Measurements from ENCODE around the gene KRT77.

The KRT77 gene

DNA sequence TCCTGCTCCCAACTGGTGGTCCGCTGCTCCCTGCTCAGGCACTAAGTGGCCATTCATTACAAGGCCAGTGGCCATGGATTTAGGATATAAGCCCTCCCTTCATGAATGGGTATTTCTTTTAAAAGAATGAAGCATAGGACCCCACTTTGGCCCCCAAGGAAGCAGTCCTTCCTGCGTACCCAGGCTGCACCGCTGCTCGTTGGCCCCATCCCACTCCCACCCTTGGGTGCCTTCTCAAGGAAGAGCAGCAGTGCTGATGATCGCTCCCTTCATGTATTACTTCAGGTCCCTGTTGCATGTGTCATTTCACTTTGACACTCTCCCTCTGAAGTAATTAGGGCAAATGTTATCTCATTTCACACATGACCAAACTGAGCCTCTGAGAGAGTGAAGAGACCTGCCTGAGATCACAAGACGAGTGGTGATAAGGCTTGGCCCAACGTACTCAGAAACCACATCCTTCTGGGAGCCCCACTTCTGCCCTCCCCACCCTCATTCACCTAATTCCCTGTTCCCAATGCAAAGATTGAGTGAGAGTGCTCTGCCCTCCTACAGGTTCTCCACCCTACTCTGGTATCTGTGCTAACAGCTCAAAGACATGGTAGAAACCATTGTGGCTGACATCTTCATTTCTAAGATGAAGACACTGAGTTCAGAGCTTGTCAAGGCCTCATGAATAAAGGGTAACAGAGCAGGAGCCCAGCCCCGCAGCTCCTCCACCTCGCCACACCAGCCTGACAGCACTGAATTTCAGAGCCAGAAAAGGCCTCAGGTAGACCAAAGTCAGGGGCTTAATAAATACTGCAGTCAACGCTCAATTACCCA is 41.0 kb downstream of the KRT77 start:
- H3K4me3 Mint-ChIP-seq, result no peak overlapping the region
- peaks cover 34% of the 10 kb centered on the region for H3K27me3 Mint-ChIP-seq (ENCODE audit: low read depth)

DNA sequence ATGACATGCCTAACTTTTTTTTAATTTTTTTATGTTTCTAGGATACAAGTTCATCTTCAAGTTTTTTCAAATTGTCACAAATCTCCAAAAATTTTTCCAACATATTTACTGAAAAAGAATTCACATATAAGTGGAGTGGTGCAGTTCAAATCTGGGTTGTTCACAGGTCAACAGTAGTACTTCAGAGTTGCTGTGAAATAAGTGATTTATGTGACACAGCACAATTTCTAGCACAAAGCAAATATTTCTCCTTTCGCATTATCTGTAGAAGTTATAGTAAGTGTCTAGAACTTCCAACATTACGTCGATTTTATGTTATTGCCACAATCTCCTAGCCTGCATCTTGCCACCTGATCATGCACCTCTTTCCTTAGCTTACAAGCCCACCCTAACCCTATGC is 41.7 kb downstream of the KRT77 start:
- TF ChIP-seq, protein P1, sequence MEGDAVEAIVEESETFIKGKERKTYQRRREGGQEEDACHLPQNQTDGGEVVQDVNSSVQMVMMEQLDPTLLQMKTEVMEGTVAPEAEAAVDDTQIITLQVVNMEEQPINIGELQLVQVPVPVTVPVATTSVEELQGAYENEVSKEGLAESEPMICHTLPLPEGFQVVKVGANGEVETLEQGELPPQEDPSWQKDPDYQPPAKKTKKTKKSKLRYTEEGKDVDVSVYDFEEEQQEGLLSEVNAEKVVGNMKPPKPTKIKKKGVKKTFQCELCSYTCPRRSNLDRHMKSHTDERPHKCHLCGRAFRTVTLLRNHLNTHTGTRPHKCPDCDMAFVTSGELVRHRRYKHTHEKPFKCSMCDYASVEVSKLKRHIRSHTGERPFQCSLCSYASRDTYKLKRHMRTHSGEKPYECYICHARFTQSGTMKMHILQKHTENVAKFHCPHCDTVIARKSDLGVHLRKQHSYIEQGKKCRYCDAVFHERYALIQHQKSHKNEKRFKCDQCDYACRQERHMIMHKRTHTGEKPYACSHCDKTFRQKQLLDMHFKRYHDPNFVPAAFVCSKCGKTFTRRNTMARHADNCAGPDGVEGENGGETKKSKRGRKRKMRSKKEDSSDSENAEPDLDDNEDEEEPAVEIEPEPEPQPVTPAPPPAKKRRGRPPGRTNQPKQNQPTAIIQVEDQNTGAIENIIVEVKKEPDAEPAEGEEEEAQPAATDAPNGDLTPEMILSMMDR (IDR thresholded peaks at IDR 0.05; ENCODE audit: unreplicated experiment in 3 of 3), result no peak
- Mint-ChIP-seq H3K36me3 (ENCODE audit: low read depth) (no peaks in the 10 kb centered on the region), H3K4me1 (no peaks in the 10 kb centered on the region), H3K9me3 (no peaks in the 10 kb centered on the region), H3K4me3 (no peak overlapping the region), H3K27ac (no peak overlapping the region), H3K27me3 (ENCODE audit: low read depth) (peaks cover 34% of the 10 kb centered on the region)

More for the DNA sequence above, 41.0 kb downstream of the KRT77 start:
- Mint-ChIP-seq H3K9me3 (no peaks in the 10 kb centered on the region), H3K27ac (no peak overlapping the region), H3K36me3 (ENCODE audit: low read depth) (no peaks in the 10 kb centered on the region), H3K4me1 (no peaks in the 10 kb centered on the region)
- TF ChIP-seq, protein P1 (IDR thresholded peaks at IDR 0.05; ENCODE audit: unreplicated experiment in 3 of 3), result no peak

DNA sequence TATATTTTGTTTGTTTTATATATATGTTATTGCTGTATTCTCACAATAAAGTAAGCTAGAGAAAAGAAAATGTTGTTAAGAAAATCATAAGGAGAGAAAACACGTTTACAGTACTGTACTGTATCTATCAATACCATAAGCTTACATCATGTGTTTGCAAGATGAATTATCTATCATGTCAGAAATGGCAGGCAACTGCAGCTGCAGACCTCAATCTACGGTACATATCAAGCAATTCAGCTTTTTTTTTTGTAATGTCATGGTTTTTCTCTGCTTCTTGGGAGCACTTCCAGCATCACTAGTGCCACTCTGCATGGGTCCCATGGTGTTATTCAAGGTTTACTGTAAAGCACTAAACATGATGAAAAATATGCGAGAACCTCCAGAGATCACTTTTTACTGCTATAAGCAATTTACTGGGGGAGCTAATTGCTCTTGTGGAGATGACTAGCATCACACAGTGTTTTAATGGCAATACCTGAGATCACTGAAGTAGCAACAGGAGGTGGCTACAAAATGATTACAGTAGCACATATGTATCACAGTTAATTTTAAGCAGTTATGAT is 42.3 kb downstream of the KRT77 start:
- H3K27me3 Mint-ChIP-seq (ENCODE audit: low read depth), result peaks cover 36% of the 10 kb centered on the region
- H3K4me3 Mint-ChIP-seq, result no peak overlapping the region
- TF ChIP-seq, protein P1 (IDR thresholded peaks at IDR 0.05; ENCODE audit: unreplicated experiment in 3 of 3), result no peak
- H3K9me3 Mint-ChIP-seq, result no peaks in the 10 kb centered on the region
- H3K27ac Mint-ChIP-seq, result no peak overlapping the region
- no peaks in the 10 kb centered on the region for H3K4me1 Mint-ChIP-seq
- H3K36me3 Mint-ChIP-seq (ENCODE audit: low read depth), result no peaks in the 10 kb centered on the region

DNA sequence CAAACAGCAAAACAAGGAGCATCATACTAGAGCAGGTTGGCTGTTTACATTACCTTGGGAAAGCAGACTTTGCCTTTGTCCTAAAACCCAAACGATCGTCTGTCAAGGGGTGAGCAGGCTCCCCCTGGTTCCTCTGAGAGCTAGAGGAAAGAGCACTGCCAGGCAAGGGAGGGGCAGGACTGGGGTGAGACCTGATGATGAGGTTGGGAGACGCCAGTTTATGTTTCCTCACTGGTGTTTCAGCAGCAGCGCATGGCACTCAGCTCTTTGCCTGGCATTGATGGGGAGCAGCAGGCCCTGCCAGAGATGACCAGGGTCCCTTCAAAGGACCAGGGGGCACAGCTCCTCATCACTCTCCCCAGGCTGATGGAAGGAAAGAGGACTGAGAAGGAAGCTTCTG is 43.4 kb downstream of the KRT77 start:
- TF ChIP-seq, protein P1 (IDR thresholded peaks at IDR 0.05; ENCODE audit: unreplicated experiment in 3 of 3), result no peak
- H3K36me3 Mint-ChIP-seq (ENCODE audit: low read depth), result no peaks in the 10 kb centered on the region
- no peak overlapping the region for H3K4me3 Mint-ChIP-seq

DNA sequence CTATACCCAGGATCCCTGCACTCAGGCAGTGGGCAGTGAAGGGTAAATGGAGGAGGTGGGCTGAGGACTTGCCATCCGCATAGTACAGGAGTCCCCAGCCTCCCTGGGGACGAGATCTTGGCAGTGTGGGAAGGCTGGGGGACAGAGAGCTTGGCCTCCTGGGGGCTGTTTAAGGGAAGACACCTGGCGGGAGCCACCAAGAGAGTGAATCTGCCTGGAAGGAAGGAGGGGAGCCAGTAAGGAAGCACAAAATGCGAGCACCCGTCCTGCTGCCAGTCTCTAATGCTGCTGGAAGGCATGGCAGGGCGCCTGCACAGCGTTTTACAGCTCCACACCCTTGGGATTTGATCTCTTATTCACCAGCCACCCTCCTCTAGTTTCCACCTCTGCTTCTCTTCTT is 43.9 kb downstream of the KRT77 start:
- no peak overlapping the region for H3K4me3 Mint-ChIP-seq
- H3K27me3 Mint-ChIP-seq (ENCODE audit: low read depth), result peaks cover 40% of the 10 kb centered on the region
- H3K36me3 Mint-ChIP-seq (ENCODE audit: low read depth), result no peaks in the 10 kb centered on the region
- H3K9me3 Mint-ChIP-seq, result no peaks in the 10 kb centered on the region
- TF ChIP-seq, protein P1 (IDR thresholded peaks at IDR 0.05; ENCODE audit: unreplicated experiment in 3 of 3), result no peak
- H3K4me1 Mint-ChIP-seq, result no peaks in the 10 kb centered on the region
- no peak overlapping the region for H3K27ac Mint-ChIP-seq

More for the DNA sequence above, 43.4 kb downstream of the KRT77 start:
- Mint-ChIP-seq H3K27ac (no peak overlapping the region), H3K27me3 (ENCODE audit: low read depth) (peaks cover 38% of the 10 kb centered on the region), H3K4me1 (no peaks in the 10 kb centered on the region), H3K9me3 (no peaks in the 10 kb centered on the region)
